ENCODE data around the gene BCL2. TPM values are rescaled to one million over a fixed set of nuclear protein-coding genes. Genes with fewer than 3 reads are reported as not detected.

The BCL2 gene
- total RNA-seq, 1 experiment from 2014 or later = 2.6 TPM

- ChIA-PET POLR2A (no interaction called here), CTCF (no interaction called here)
- no peak for ATAC-seq
- H3K27ac Mint-ChIP-seq = peak overlapping the region; percentile 7; the same call in 1 of the 2 replicates
- no peak for DNase-seq (ENCODE audit: low spot score)
- no peaks in the 10 kb centered on the region for H3K36me3 Mint-ChIP-seq
- H3K4me1 Mint-ChIP-seq = peaks cover 5% of the 10 kb centered on the region
- no peak for TF ChIP-seq GRHL2 (CRISPR knock-in tag; IDR thresholded peaks at IDR 0.05; ENCODE audit: insufficient replicate concordance, severe bottlenecking)
- no peak for TF ChIP-seq ZNF423 (CRISPR knock-in tag; IDR thresholded peaks at IDR 0.05)
- no peak for TF ChIP-seq IRF1 (CRISPR knock-in tag; IDR thresholded peaks at IDR 0.05)
- no peak for TF ChIP-seq CBFB (CRISPR knock-in tag; IDR thresholded peaks at IDR 0.05; ENCODE audit: low read depth)
- no peak for TF ChIP-seq CTCF (IDR thresholded peaks at IDR 0.05)
- no peak for TF ChIP-seq JUN (CRISPR knock-in tag; IDR thresholded peaks at IDR 0.05)
- TF ChIP-seq ZNF281 (CRISPR knock-in tag; IDR thresholded peaks at IDR 0.05) = no peak
- TF ChIP-seq ZBTB21 (CRISPR knock-in tag; IDR thresholded peaks at IDR 0.05; ENCODE audit: borderline replicate concordance) = no peak
- no peaks in the 10 kb centered on the region for H3K27me3 Mint-ChIP-seq (ENCODE audit: low read depth)
- H3K4me3 Mint-ChIP-seq = no peak overlapping the region
- no peaks in the 10 kb centered on the region for H3K9me3 Mint-ChIP-seq
Measured at GRCh38 chr18:63206433-63207142, 113.0 kb downstream of the BCL2 start.

GRCh38 chr18:63205791-63206252 lies 113.7 kb downstream of the BCL2 start:
- ATAC-seq = no peak; the same call in 1 of the 2 replicates
- Mint-ChIP-seq H3K4me3 (no peak overlapping the region), H3K4me1 (peaks cover 5% of the 10 kb centered on the region), H3K27me3 (ENCODE audit: low read depth) (no peaks in the 10 kb centered on the region), H3K27ac (0 out of 2 replicates have a peak overlapping the region, but pooled peaks have one; percentile 24), H3K9me3 (no peaks in the 10 kb centered on the region), H3K36me3 (no peaks in the 10 kb centered on the region)
- POLR2A ChIA-PET = no interaction called here
- DNase-seq (ENCODE audit: low spot score) = no peak
- CTCF ChIA-PET = no interaction called here
- no peak for TF ChIP-seq ZNF671 (CRISPR knock-in tag; IDR thresholded peaks at IDR 0.05)
- no peak for TF ChIP-seq SMAD3 (CRISPR knock-in tag; IDR thresholded peaks at IDR 0.05; ENCODE audit: borderline replicate concordance)
- TF ChIP-seq ZNF281 (CRISPR knock-in tag; IDR thresholded peaks at IDR 0.05) = no peak

GRCh38 chr18:63203497-63203896 lies 116.1 kb downstream of the BCL2 start:
- H3K9me3 Mint-ChIP-seq = no peaks in the 10 kb centered on the region
- H3K4me1 Mint-ChIP-seq = peaks cover 5% of the 10 kb centered on the region
- POLR2A ChIA-PET = no interaction called here
- H3K36me3 Mint-ChIP-seq = no peaks in the 10 kb centered on the region
- H3K27ac Mint-ChIP-seq = no peak overlapping the region
- DNase-seq (ENCODE audit: low spot score) (no peak), ATAC-seq (no peak)
- no peak overlapping the region for H3K4me3 Mint-ChIP-seq
- H3K27me3 Mint-ChIP-seq (ENCODE audit: low read depth) = no peaks in the 10 kb centered on the region
- CTCF ChIA-PET = no interaction called here
- no peak for TF ChIP-seq ETV6 (CRISPR knock-in tag; IDR thresholded peaks at IDR 0.05)
- no peak for TF ChIP-seq GRHL2 (CRISPR knock-in tag; IDR thresholded peaks at IDR 0.05; ENCODE audit: insufficient replicate concordance, severe bottlenecking)
- TF ChIP-seq TCF7 (CRISPR knock-in tag; IDR thresholded peaks at IDR 0.05; ENCODE audit: low read depth) = no peak
- TF ChIP-seq ATF3 (CRISPR knock-in tag; conservative IDR thresholded peaks at IDR 0.05) = no peak
- TF ChIP-seq OVOL2 (CRISPR knock-in tag; IDR thresholded peaks at IDR 0.05; ENCODE audit: borderline replicate concordance) = no peak
- TF ChIP-seq JAZF1 (CRISPR knock-in tag; IDR thresholded peaks at IDR 0.05) = no peak
- TF ChIP-seq ZNF138 (CRISPR knock-in tag; conservative IDR thresholded peaks at IDR 0.05) = no peak
- no peak for TF ChIP-seq ERG (CRISPR knock-in tag; IDR thresholded peaks at IDR 0.05)
- TF ChIP-seq ZNF219 (CRISPR knock-in tag; IDR thresholded peaks at IDR 0.05; ENCODE audit: borderline replicate concordance) = no peak
- no peak for TF ChIP-seq NFYB (CRISPR knock-in tag; conservative IDR thresholded peaks at IDR 0.05; ENCODE audit: low read depth)
- no peak for TF ChIP-seq ZSCAN18 (CRISPR knock-in tag; IDR thresholded peaks at IDR 0.05)
